DOHH2 (cell line): ENCODE results near the gene MFAP5.

Source experiments
- H3F3A ChIP-seq: fragments of 200-600 bp; sonication (generic), shearing (Covaris generic); 2 replicates; pipeline ENCODE4 v1.6.0; 2016; ENCODE audit warnings: antibody characterized with exemption, mild to moderate bottlenecking; ENCODE audit not compliant: control insufficient read depth, insufficient read depth
- H3K27ac ChIP-seq: fragments of 200-600 bp; sonication (generic); 2 replicates; pipeline ENCODE4 v1.5.1; 2014; ENCODE audit warnings: low read depth, mild to moderate bottlenecking, low read length, moderate library complexity
- H3K27me3 ChIP-seq: fragments of 200-600 bp; sonication (generic); 2 replicates; pipeline ENCODE4 v1.6.1; 2014; ENCODE audit warnings: mild to moderate bottlenecking, low read length, mixed read lengths; ENCODE audit not compliant: control insufficient read depth
- H3K36me3 ChIP-seq: fragments of 200-600 bp; sonication (generic); 2 replicates; pipeline ENCODE4 v1.6.1; 2014; ENCODE audit warnings: mild to moderate bottlenecking, low read length, moderate library complexity, mixed read lengths; ENCODE audit not compliant: control insufficient read depth
- H3K4me1 ChIP-seq: fragments of 200-600 bp; sonication (generic); 2 replicates; pipeline ENCODE4 v1.6.1; 2014; ENCODE audit warnings: mild to moderate bottlenecking, low read length, mixed read lengths; ENCODE audit not compliant: control insufficient read depth
- H3K4me2 ChIP-seq: fragments of 200-600 bp; sonication (generic); 2 replicates; pipeline ENCODE4 v1.6.0; 2014; ENCODE audit warnings: mild to moderate bottlenecking, low read length, moderate library complexity
- H3K4me3 ChIP-seq: fragments of 200-600 bp; sonication (generic); 2 replicates; pipeline ENCODE4 v1.5.1; 2014; ENCODE audit warnings: mild to moderate bottlenecking, low read length, mixed read lengths
- H3K79me2 ChIP-seq: fragments of 200-600 bp; sonication (generic); 2 replicates; pipeline ENCODE4 v1.6.1; 2014; ENCODE audit warnings: mild to moderate bottlenecking, low read length, mixed read lengths; ENCODE audit not compliant: control insufficient read depth
- H3K9me2 ChIP-seq: fragments of 200-600 bp; sonication (generic); replicated peaks from 2 replicates; pipeline ENCODE4 v1.6.1; 2014; ENCODE audit warnings: mild to moderate bottlenecking, low read length, mixed read lengths; ENCODE audit not compliant: control insufficient read depth
- H3K9me3 ChIP-seq: fragments of 200-600 bp; sonication (generic); 2 replicates; pipeline ENCODE4 v1.6.1; 2014; ENCODE audit warnings: antibody characterized with exemption, low read length, mixed read lengths; ENCODE audit not compliant: control insufficient read depth, insufficient read depth
- H4K20me1 ChIP-seq: fragments of 200-600 bp; sonication (generic); 2 replicates; pipeline ENCODE4 v1.6.0; 2014; ENCODE audit warnings: low read depth, mild to moderate bottlenecking, antibody characterized with exemption, low read length, moderate library complexity; ENCODE audit not compliant: control insufficient read depth, insufficient read depth
- CTCF ChIP-seq: fragments of 200-600 bp; sonication (generic); IDR thresholded peaks from one replicate; pipeline ENCODE4 v1.5.1; 2014; ENCODE audit warnings: antibody characterized with exemption, mild to moderate bottlenecking, low read depth, low read length; ENCODE audit not compliant: poor library complexity, severe bottlenecking
- EZH2phosphoT487 ChIP-seq: fragments of 200-600 bp; sonication (generic); IDR thresholded peaks from 2 replicates; pipeline ENCODE4 v1.6.1; 2017; ENCODE audit warnings: borderline replicate concordance, mild to moderate bottlenecking, antibody characterized with exemption, low read length, moderate library complexity, mixed read lengths

MFAP5 gene

GRCh38 chr12:8681129-8681884, 18.7 kb upstream of the MFAP5 start:
- H3F3A ChIP-seq = peaks cover 4% of the 10 kb centered on the region; the same call in 1 of the 2 replicates
- H3K4me2 ChIP-seq = 0 out of 2 replicates have a peak overlapping the region, but pooled peaks have one; percentile 6
- no peaks in the 10 kb centered on the region for H3K27me3 ChIP-seq
- no peaks in the 10 kb centered on the region for H3K9me3 ChIP-seq
- TF ChIP-seq EZH2phosphoT487 = no peak
- no peak for TF ChIP-seq CTCF
- no peaks in the 10 kb centered on the region for H3K9me2 ChIP-seq
- H3K27ac ChIP-seq = no peak overlapping the region
- H4K20me1 ChIP-seq = no peaks in the 10 kb centered on the region
- H3K4me3 ChIP-seq = no peak overlapping the region
- H3K36me3 ChIP-seq = no peaks in the 10 kb centered on the region
- peaks cover 32% of the 10 kb centered on the region for H3K4me1 ChIP-seq
- no peaks in the 10 kb centered on the region for H3K79me2 ChIP-seq

- no peaks in the 10 kb centered on the region for H3K27me3 ChIP-seq
- H3K27ac ChIP-seq = no peak overlapping the region
- peaks cover 31% of the 10 kb centered on the region for H3K4me1 ChIP-seq
- no peaks in the 10 kb centered on the region for H3K9me3 ChIP-seq
- H3K36me3 ChIP-seq = no peaks in the 10 kb centered on the region
- no peaks in the 10 kb centered on the region for H3K9me2 ChIP-seq
- TF ChIP-seq CTCF (peak; percentile 29), EZH2phosphoT487 (no peak)
- H3K79me2 ChIP-seq = no peaks in the 10 kb centered on the region
- no peak overlapping the region for H3K4me2 ChIP-seq
- H4K20me1 ChIP-seq = no peaks in the 10 kb centered on the region
- peaks cover 4% of the 10 kb centered on the region; the same call in 1 of the 2 replicates for H3F3A ChIP-seq
- H3K4me3 ChIP-seq = no peak overlapping the region
These were observed 17.9 kb upstream of the MFAP5 start for GRCh38 chr12:8680533-8680932.

- H3K4me1 ChIP-seq = peaks cover 27% of the 10 kb centered on the region
- no peak overlapping the region for H3K4me2 ChIP-seq
- H3K79me2 ChIP-seq = no peaks in the 10 kb centered on the region
- H3K9me2 ChIP-seq = no peaks in the 10 kb centered on the region
- H3K9me3 ChIP-seq = no peaks in the 10 kb centered on the region
- no peak overlapping the region for H3K27ac ChIP-seq
- no peaks in the 10 kb centered on the region for H4K20me1 ChIP-seq
- H3K27me3 ChIP-seq = no peaks in the 10 kb centered on the region
- no peaks in the 10 kb centered on the region for H3K36me3 ChIP-seq
- H3K4me3 ChIP-seq = no peak overlapping the region
- no peaks in the 10 kb centered on the region for H3F3A ChIP-seq
- TF ChIP-seq CTCF (no peak), EZH2phosphoT487 (no peak)
These were observed 16.1 kb upstream of the MFAP5 start for GRCh38 chr12:8678661-8679111.
